RPMI7951 (cell line): Measurements from ENCODE around the gene ARHGAP30. TPM values are rescaled to one million over a fixed set of nuclear protein-coding genes. Genes with fewer than 3 reads are reported as not detected.
A peak's percentile ranks its signal among the peaks of the same experiment; 100 is the strongest.
"Not testable (repeated sequence)": the region's sequence is repeated elsewhere in the genome, so short reads cannot be mapped to it uniquely, and the experiment has no call there.

ENCODE experiments used
- DNase-seq: peaks from one replicate; pipeline ENCODE4 v3.0.0-alpha.2; 2012; ENCODE audit warnings: low read depth
- total RNA-seq: library from RNA; depleted of rRNA; stranded (reverse); fragments of >200 nt; shearing (Covaris generic); gene quantifications from 2 replicates; pipeline ENCODE4 v1.2.3, GENCODE V29; 2014

Gene ARHGAP30
- total RNA-seq, 1 experiment from 2014 or later: not detected

- no peak for DNase-seq
These were observed 30.5 kb downstream of the ARHGAP30 start for GRCh38 chr1:161039154-161039545.

GRCh38 chr1:161038523-161039153 is 31.1 kb downstream of the ARHGAP30 start, which contains the start of gene TSTD1:
TSS of gene TSTD1 (minus strand) at chr1:161038964. CDS start at chr1:161038889, 75 bp downstream.
- no peak for DNase-seq

- DNase-seq: no peak
These were observed 31.8 kb downstream of the ARHGAP30 start for GRCh38 chr1:161037661-161038522.

- DNase-seq: peak; percentile 61
These were observed 35.9 kb downstream of the ARHGAP30 start for GRCh38 chr1:161033751-161034150.

- DNase-seq: no peak
These were observed 37.3 kb downstream of the ARHGAP30 start for GRCh38 chr1:161032409-161032808.

GRCh38 chr1:161031874-161032273 is 37.8 kb downstream of the ARHGAP30 start:
- DNase-seq: no peak

- not testable (repeated sequence) for DNase-seq
These were observed 40.2 kb downstream of the ARHGAP30 start for GRCh38 chr1:161029466-161029865.

GRCh38 chr1:161026954-161027353 is 42.7 kb downstream of the ARHGAP30 start:
- not testable (repeated sequence) for DNase-seq

- not testable (repeated sequence) for DNase-seq
These were observed 47.3 kb downstream of the ARHGAP30 start for GRCh38 chr1:161022432-161022831.

- no peak for DNase-seq
These were observed 47.7 kb downstream of the ARHGAP30 start for GRCh38 chr1:161021970-161022353.

- DNase-seq: peak; percentile 35
These were observed 48.3 kb downstream of the ARHGAP30 start for GRCh38 chr1:161021165-161021969.

- DNase-seq: peak; percentile 24
These were observed 49.1 kb downstream of the ARHGAP30 start, which contains the start of gene F11R for GRCh38 chr1:161020509-161021164. TSS of gene F11R (minus strand) at chr1:161021152. CDS start at chr1:161021073, 79 bp downstream.

GRCh38 chr1:161019751-161020495 is 49.8 kb downstream of the ARHGAP30 start:
- no peak for DNase-seq

- not testable (repeated sequence) for DNase-seq
These were observed 50.5 kb downstream of the ARHGAP30 start for GRCh38 chr1:161019111-161019660.

- no peak for DNase-seq
These were observed 51.1 kb downstream of the ARHGAP30 start for GRCh38 chr1:161018631-161018930.

- no peak for DNase-seq
These were observed 51.7 kb downstream of the ARHGAP30 start for GRCh38 chr1:161017756-161018630.

GRCh38 chr1:161017181-161017580 is 52.5 kb downstream of the ARHGAP30 start:
- not testable (repeated sequence) for DNase-seq

- not testable (repeated sequence) for DNase-seq
These were observed 53.0 kb downstream of the ARHGAP30 start for GRCh38 chr1:161016683-161017082.

GRCh38 chr1:161013488-161014230 is 56.0 kb downstream of the ARHGAP30 start:
- peak; percentile 85 for DNase-seq
